Effector CD8-positive, alpha-beta T cell (primary cell): ENCODE results near the gene ATP5MC3.
"Not testable (repeated sequence)": the region's sequence is repeated elsewhere in the genome, so short reads cannot be mapped to it uniquely, and the experiment has no call there.

ENCODE experiments used
- DNase-seq: peaks from one replicate; lab custom pipeline; 2025; lab: John Stamatoyannopoulos, UW
- total RNA-seq, 4 experiments: gene quantifications; one replicate each; lab custom pipeline; 2026; lab: John Stamatoyannopoulos, UW

The ATP5MC3 gene
- 51.5 to 76.6 (median 53.9) reads per million in 4 experiments for total RNA-seq

- DNase-seq, result peak; percentile 80
These were observed at the start of gene ATP5MC3 for GRCh38 chr2:175181104-175181876. TSS of gene ATP5MC3 (minus strand) at chr2:175181710. CDS start at chr2:175181393, 317 bp downstream.

GRCh38 chr2:175228601-175229000 lies 47.1 kb upstream of the ATP5MC3 start:
- DNase-seq, result not testable (repeated sequence)

DNA sequence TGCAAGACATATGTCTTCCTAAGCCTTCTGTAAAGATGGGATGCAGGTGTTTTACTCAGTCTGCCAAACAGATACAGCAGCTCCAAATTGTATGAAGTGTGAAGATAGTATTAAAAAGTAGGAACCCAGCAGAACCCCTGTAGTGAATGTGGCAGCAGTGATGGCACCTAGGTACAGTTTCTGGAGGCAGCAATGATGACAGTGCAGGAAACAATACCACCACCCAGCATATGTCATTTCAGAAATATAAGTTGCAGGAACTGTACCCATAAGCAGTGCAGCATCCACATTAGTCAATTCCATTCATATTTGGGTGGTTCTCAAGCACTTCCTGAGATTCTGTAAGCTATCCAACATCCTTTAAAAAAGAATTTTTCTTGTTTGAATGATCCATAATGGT lies 46.7 kb upstream of the ATP5MC3 start:
- no peak for DNase-seq

DNA sequence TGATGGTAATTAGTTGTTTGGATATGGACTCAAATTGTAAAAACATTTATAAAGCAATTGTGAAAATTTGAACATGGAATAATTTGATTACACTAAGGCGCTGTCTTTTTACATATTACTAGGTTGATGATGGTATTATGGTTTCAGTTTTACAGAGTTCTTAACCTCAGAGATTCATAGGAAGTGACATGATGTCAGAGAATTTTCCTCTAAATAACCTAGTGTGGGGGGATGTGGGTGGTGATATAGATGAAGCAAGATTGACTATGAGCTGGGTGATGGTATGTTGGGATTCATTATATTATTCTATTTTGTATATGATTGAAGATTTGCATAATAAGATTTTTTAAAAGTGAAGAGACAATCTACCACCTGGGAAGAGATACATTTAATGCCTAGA lies 45.9 kb upstream of the ATP5MC3 start:
- DNase-seq, result no peak

DNA sequence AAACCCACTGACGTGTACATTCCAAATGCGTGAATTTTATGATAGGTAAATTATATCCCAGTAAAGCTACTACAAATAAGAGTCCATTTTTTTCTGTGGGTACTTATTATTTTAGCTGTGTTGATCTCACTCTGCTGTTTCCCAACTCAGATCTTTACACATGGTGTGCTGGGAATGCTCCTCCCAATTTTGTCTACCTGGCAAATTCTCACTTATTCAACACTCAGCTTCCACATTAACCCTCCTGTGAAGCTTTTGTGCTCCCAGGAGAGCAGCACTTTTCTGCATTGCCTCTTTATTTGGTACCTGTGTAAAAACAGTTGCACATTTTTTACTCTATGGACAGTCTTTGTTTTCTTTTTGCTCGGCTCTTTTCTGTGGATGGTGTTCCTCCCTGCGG lies 38.6 kb upstream of the ATP5MC3 start:
- DNase-seq, result no peak

DNA sequence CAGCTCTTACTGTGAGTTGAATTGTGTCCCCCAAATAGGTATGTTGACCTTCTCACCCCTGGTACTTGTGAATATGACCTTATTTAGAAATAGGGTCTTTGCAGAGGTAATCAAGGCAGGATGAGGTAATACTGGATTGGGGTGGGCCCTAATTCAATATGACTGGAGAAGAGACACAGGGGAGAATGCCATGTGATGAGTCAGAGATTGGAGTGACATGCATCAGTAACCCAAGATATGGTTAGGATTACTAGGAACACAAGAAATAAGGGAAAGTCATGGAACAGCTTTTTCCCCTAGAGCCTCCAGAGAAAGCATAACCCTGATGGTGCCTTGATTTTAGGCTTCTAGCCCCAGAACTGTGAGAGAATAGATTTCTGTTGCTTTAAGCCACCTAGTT lies 37.0 kb upstream of the ATP5MC3 start:
- no peak for DNase-seq

GRCh38 chr2:175207741-175208438 lies 26.4 kb upstream of the ATP5MC3 start:
- DNase-seq, result no peak

DNA sequence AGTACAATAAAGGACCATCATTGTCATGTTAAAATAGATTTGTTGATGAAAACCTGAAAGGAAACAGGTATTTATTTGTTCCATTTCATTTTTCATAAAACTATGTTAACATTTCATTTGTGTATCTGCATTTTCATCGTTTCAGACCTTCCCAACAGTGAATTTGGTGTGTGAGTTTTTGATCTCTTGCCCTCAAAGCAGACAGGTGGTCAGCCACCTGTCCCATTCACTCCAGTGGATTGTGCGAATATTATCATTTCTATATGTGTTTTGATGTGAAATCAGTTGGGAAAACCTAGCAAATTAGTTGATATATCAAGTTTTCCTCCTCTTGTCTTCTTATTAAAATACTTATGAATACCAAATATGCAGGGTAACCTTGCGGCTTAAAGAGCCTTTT lies 25.4 kb upstream of the ATP5MC3 start:
- DNase-seq, result no peak

DNA sequence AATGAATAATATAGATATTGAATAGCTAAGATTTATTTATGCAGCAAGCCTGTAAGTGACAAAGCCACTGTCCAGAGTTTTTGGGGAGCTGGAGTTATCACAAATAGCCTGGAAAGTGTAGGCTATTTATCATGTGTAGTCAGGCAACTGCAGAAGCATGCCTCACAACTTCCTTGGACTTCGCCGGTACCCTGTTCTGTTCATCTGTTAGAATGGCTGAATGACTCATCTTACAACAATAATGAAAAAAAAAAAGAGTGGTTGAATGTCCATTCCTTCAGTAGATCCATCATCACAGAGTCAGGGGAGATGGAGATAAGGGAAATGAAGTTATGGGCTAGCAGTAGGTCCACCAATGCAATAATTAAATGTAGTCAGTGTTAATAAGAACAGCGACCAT lies 24.0 kb upstream of the ATP5MC3 start:
- DNase-seq, result no peak

DNA sequence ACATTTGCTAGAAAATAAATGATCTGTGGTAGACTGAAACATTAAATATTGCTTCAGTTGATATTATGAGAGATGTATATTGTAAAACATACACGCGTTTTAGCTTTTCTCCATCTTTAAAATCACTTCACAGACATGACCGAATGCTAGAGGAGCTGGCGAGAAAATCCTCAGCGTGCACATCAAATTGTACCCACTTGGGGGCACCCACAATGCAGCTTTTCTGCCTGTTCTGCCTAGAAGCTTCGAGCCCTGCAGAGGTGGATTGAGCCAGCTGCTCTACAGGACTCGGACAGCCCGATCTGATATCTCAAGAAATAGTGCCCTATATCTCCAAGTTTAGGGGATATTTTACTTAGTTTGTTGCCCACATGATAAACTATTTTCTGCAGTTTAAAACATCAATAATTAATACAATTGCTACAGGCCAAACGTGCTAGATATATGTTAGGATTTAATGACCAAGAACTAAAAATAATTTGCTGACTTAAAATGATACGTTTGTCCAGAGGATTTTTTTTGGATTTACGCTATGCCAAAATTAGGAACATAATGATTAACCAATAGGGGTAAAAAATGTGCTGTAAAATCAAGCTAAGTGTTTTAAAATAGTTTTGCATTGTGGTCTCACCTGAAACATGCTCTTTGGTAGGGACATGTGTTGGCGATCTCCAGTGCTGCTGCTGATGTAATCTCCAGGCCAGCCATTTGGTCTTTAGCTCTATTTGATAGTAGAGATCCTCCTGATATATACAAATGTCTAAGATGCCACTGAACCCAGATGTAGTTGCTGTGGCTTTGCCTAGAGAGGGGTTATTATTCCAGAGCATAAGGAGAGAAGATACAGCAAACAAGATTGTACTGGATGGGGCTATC lies 22.3 kb upstream of the ATP5MC3 start:
- DNase-seq, result no peak

DNA sequence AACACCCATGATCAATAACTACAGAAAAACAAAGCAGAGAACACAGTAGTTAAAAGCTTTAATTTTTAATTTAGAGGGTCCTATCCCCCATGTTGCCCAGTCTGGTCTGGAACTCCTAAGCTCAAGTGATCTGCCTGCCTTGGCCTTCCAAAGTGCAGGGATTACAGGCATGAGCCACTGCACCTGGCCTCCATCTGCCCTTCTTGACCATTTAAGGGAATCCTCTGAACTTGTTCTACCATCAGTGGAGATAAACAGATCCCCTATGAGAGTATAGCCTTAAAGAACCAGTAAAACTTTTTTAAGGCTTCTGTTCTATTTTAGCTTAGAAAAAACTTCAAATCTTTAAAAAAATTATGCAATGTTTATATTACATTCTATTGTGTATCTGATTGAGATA lies 13.5 kb upstream of the ATP5MC3 start:
- no peak for DNase-seq

- DNase-seq, result no peak
These were observed 7.3 kb upstream of the ATP5MC3 start for GRCh38 chr2:175188761-175189160.

GRCh38 chr2:175187378-175187777 lies 5.9 kb upstream of the ATP5MC3 start:
- no peak for DNase-seq

DNA sequence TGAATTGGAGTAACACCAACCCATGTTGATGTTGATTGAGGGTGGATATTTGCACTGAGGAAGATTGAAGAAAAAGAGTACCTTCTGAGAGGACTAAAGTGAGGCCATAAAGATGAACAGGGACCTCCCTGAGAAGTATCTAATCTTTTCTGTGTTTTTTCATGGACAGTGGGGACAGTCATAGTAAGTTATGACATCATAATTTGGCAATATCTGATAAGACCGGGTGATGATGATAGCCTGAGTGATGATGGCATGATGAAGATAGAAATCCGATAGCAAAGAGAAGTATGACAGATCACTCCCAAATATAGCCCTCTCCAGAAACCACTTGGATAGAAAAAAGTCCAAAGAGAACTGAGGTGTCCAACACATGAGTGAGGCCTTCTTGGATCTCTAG lies 2.2 kb upstream of the ATP5MC3 start:
- DNase-seq, result no peak

- DNase-seq, result no peak
These were observed 383 bp upstream of the ATP5MC3 start for GRCh38 chr2:175181877-175182308.

GRCh38 chr2:175180701-175181103 lies 808 bp downstream of the ATP5MC3 start:
- peak; percentile 19 for DNase-seq

- DNase-seq, result no peak
These were observed 4.9 kb downstream of the ATP5MC3 start for GRCh38 chr2:175176624-175177023.

DNA sequence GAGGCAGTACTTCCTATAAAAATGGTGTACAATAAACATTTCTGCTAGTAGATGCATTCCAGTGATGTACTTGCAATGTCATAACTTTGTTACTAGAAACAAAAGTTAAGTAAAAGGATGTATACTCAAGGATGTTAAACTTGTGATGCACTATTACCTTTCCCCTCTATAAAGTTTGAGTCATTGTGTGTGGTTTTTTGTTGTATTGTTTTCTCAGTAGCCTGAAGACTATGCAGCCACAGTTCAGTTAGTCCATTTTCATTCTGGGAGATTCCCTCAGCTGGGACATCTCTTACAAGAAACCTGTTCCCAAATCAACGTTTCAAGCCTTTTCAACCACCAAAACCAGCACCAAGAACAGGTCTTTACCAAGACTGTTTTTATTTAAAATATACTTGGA lies 5.6 kb downstream of the ATP5MC3 start:
- no peak for DNase-seq

GRCh38 chr2:175175320-175175719 lies 6.2 kb downstream of the ATP5MC3 start:
- DNase-seq, result no peak

- no peak for DNase-seq
These were observed 10.7 kb downstream of the ATP5MC3 start for GRCh38 chr2:175170659-175171304.

- no peak for DNase-seq
These were observed 12.3 kb downstream of the ATP5MC3 start for GRCh38 chr2:175169191-175169590.

- DNase-seq, result no peak
These were observed 13.0 kb downstream of the ATP5MC3 start for GRCh38 chr2:175168564-175168945.
